ENCODE results near the gene C1QTNF8.

Gene C1QTNF8

DNA sequence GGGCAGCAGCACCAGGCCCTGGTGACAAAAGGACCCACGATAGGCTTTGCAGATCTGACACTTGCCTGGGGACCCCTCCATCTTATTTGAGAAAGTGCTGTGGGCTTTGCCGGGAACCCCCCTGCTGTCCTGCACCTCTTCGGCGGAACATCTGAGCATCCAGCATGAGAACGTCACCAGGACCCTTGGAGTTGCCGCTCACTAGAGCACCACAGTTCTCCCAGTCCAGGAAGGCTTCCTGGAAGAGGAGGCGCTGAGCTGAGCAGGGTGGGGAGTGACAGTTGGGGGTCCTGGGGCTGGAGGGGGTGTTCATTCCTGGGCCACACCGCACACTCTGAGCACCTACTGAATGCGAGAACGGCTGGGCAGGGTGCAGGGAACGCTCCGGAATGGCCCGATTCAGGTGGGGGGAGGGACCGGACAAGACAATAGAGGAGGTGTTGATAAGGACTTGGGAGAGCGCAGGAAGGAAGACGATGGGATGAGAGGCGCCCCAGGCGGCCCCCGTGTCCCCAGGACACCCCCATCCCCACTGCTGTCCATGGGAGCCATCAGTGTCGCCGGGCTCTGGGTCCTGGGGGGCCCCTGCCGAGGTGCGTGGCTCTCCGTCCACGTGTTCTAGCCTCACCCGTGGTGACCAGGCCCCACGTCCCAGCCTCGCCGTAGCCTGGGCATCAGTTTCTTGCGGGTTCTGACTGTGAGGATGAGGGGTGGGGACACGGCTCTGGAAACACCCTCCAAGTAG is 32.1 kb upstream of the C1QTNF8 start:
- no peak for DNase-seq (ENCODE audit: low read depth in 2 of 3, low spot score in 1 of 3)

DNA sequence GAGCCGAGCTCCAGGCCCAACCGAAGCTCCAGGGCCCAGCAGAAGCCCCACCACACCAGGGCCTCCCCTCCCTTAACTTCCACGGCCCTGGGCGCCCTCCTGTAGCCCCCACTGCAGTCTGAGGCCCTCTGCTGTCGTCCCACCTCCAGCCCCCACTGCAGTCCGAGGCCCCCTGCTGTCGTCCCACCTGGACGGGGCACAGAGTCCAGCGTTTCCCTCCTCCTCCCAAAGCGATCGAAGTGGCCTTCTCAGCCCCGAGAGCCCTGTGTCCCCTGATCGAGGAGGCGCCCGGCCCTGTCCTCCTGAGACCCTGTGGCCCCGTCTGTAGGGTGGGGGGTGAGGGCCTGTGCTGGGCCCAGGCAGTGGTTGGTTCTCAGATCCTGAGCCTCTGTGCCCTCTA is 31.1 kb upstream of the C1QTNF8 start:
- DNase-seq (ENCODE audit: low read depth in 2 of 3, low spot score in 1 of 3) = no peak

DNA sequence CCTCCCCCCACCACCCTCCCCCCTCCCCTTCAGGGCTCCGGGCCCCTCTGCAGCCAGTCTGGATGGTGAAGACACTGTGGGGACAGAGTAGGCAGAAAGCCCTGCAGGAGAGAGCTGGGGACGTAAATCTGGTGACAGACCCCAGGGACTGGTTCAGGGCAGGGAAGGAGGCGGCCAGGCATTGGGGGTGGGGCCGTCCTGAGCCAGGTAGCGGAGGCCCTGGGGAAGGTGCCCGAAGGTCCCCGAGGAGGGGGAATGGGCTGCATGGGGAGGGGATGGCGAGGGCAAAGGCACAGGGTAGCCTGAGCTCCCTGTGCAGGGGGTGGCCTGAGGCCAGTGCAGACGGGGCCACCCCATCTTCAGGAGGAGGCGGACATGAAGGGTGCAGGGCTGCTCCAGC is 30.5 kb upstream of the C1QTNF8 start:
- DNase-seq (ENCODE audit: low read depth in 2 of 3, low spot score in 1 of 3) = no peak

- no peak for DNase-seq (ENCODE audit: low read depth in 2 of 3, low spot score in 1 of 3)
Measured at GRCh38 chr16:1126044-1126443, 30.0 kb upstream of the C1QTNF8 start.

GRCh38 chr16:1125471-1125870 is 29.4 kb upstream of the C1QTNF8 start:
- peak in 1 of 3 donors; percentile 18 for DNase-seq (ENCODE audit: low read depth in 2 of 3, low spot score in 1 of 3)

DNA sequence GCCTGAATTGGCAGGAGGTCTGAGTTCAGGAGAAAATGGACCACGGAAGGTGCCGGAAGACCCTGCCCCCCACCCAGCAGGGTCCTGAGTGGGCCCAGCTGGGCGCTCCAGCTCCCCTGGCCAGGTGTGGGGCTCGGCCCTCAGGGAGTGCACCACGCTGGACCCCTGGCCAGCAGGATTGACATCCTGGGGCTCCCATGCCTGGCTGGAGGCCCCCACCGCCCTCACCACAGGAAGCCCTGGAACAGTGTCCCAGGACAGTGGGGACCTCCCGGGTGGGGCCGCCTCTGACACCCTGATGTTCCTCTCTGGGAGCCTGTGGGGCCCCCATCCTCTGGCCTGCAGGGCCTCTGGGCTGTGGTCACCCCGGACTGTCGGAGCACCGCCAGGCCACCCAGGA is 28.8 kb upstream of the C1QTNF8 start:
- no peak for DNase-seq (ENCODE audit: low read depth in 2 of 3, low spot score in 1 of 3)

DNA sequence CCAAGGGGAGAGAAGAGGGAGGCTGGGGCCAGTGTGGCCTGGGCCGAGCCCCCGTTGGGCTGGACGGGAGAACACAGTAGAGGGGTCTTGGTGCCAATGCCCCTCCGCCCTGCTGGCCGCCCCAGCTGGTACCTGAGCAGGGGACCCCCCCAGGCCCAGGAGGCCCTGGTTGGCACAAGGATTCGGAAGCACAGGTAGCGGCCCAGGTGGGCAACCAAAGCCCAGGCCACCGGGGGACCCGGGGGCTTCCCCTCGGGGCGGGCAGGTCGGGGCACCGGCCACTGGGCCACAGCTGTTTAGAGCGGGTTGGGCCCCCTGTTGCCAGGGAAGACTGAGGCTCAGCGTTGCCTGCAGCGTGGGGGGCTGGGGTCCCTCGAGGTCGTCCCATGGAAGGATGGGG is 28.2 kb upstream of the C1QTNF8 start:
- DNase-seq (ENCODE audit: low read depth in 2 of 3, low spot score in 1 of 3) = no peak

GRCh38 chr16:1123525-1124230 is 27.6 kb upstream of the C1QTNF8 start:
- DNase-seq (ENCODE audit: low read depth in 2 of 3, low spot score in 1 of 3) = no peak

- DNase-seq (ENCODE audit: low read depth in 2 of 3, low spot score in 1 of 3) = no peak
Measured at GRCh38 chr16:1122398-1122765, 26.3 kb upstream of the C1QTNF8 start.

DNA sequence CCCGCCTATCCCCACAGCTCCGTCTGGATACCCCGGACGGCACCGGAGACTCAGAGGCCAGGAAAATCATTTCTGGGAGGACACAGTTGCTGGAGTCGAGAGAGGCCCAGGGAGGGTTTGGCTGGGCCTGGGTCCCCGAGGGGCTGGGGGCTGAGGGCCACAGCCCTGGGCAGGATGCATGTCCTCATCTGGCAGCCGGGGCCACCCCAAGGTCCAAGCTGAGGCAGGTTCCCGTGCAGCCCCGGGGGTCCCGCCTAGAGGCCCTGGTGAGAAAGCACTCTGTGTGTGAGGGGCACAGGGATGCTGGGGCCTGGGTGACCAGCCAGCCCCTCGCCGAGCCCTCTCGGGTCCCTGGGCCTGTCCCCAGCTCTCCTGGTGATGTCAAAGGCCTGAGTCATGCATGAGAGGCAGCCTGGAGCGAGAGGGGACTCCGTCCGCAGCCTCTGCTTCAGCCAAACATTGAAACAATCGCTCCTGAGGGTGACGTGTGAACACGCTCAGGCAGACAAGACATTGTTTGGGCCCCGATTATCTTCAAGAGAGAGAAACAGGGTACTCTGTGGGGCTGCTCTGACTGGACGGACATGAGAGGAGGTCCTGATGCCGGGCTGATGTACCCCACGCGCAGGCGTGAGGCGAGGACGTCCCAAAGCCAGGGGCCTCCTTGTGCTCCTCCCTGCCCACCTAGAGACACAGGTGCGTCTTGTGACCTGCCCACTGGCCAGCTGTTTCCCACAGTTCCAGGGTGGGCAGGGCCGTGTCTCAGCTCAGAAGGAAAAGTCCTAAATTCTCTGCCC is 25.8 kb upstream of the C1QTNF8 start:
- no peak for DNase-seq (ENCODE audit: low read depth in 2 of 3, low spot score in 1 of 3)

DNA sequence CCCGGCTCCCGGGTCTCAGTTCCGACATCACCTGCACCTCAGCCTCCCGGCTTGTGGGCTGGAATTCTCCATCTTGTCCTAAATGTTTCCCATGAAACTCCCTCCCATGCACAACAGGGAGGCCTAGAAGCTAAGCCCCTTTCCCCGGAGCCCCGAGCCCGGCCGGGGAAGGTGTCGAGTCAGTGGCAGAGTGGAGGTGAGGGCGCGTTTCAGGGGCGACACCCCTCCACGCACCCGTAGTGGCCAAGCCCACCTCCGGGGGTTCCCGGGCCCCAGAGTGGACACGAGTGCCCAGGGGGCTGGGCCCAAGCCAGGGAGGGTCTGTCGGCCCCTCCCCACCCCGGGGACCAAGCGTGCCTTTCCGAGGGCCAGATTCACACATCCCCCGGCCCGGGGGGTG is 25.0 kb upstream of the C1QTNF8 start:
- DNase-seq (ENCODE audit: low read depth in 2 of 3, low spot score in 1 of 3) = no peak

DNA sequence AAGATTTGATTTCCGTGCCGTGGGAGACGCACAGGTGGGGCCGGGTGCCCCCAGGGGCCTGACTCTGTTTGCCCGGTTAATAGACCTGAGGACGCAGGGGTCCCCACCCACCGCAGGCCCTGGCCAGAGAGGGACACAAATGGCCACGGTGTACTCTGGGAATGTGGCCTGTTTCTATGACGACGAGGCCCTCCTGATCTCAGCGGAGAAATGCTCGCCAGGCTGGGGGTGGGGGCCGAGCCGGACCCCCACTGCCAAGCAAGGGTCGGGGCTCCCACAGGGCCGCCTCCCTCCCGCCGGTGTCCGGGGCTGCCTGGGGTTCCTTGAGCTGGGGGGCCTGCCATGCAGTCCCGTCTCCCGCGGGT is 24.5 kb upstream of the C1QTNF8 start:
- no peak for DNase-seq (ENCODE audit: low read depth in 2 of 3, low spot score in 1 of 3)

DNA sequence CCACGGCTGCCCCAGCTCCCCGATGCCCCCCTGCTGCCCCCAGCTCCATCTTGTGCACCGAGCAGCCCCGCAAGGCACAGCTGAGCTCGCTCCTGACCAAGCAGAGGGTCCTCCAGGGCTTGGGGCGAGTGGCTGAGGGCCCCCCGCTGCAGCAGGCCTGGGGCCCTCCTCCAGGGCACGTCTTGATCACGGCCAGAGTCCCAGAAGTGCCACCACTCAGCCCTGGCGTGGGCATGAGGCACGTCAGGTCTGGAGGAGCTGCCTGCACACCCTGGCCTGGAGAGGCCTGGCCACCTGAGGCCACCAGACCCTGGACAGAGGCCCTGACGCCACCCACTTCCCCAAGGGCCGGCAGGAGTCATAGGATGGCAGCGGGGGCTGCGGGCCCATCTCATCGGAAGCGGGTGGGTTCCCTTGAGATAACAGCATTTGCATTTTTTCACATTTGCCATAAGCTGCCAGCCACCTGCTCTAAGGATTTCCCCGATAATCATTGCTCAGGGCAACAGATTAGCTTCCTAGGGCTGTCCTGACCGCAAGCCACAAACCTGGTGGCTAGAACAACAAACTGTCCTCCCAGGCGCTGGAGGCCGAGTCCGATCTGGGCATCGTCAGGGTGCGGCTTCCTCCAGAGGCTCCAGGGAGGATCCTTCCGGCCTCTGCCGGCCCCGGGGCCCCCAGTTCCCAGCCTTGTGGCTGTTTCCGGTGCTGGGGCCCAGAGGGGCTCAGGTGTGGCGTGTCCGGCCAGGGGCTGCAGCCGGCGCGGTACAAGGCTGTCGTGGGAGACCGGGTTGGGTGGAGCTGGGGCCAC is 23.9 kb upstream of the C1QTNF8 start:
- DNase-seq (ENCODE audit: low read depth in 2 of 3, low spot score in 1 of 3) = no peak

GRCh38 chr16:1119129-1119528 is 23.1 kb upstream of the C1QTNF8 start:
- DNase-seq (ENCODE audit: low read depth in 2 of 3, low spot score in 1 of 3) = no peak

DNA sequence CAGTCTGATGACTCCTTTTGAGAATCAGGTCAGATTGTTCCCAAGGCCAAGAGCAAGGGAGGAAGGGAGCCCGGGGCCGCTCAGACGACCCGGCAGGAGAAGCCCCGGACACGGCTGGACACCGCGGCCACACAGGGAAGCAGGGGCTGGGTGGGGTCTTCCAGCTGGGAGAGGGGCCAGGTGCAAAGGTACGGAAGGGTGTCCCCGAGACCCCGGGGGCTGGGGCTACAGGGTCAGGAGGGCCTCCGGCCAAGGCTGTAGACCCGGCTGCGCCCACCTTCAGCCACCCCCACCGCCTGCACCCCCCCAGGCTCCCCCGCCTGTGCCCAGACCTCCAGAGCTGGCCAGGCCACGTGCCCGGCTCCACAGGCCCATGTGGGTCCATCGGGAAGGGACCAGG is 21.9 kb upstream of the C1QTNF8 start:
- DNase-seq (ENCODE audit: low read depth in 2 of 3, low spot score in 1 of 3) = no peak

- DNase-seq (ENCODE audit: low read depth in 2 of 3, low spot score in 1 of 3) = no peak
Measured at GRCh38 chr16:1117176-1117900, 21.3 kb upstream of the C1QTNF8 start.

- no peak for DNase-seq (ENCODE audit: low read depth in 2 of 3, low spot score in 1 of 3)
Measured at GRCh38 chr16:1116693-1117077, 20.6 kb upstream of the C1QTNF8 start.

- DNase-seq (ENCODE audit: low read depth in 2 of 3, low spot score in 1 of 3) = no peak
Measured at GRCh38 chr16:1113889-1114526, 18.0 kb upstream of the C1QTNF8 start.

- DNase-seq (ENCODE audit: low read depth in 2 of 3, low spot score in 1 of 3) = no peak
Measured at GRCh38 chr16:1113489-1113888, 17.4 kb upstream of the C1QTNF8 start.

DNA sequence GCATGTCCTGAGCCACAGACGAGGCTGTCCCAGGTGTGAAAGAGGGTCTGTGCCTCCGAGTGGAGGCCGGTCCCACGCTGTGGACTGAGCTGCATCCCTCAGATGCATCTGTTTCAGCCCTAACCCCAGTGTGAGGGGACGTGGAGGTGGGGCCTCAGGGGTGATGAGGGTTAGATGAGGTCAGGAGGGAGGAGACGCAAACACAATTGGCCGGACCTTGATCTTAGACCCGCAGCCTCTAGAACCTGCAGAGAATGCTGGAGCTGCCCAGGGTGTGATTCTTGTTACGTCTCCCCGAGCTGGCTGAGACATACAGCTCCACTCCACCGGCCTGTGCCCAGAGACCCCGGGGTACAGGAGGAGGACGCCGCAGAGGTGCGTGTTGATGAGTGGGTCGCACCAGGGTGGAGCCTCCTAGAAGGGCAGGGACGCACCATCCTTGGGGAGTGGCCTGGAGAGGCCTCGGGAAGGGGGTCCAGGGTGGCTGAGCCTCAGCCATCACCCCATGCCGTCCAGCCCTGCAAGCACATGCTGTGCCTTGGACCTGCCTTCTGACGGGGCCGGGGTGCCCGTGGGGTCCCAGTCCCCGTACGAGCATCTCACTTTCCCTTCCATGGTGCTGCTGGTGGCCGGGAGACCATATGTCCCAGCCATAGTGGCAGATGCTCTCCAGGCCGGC is 16.6 kb upstream of the C1QTNF8 start:
- DNase-seq (ENCODE audit: low read depth in 2 of 3, low spot score in 1 of 3) = no peak
